Measurements from ENCODE around the gene PTK6.

Gene PTK6

DNA sequence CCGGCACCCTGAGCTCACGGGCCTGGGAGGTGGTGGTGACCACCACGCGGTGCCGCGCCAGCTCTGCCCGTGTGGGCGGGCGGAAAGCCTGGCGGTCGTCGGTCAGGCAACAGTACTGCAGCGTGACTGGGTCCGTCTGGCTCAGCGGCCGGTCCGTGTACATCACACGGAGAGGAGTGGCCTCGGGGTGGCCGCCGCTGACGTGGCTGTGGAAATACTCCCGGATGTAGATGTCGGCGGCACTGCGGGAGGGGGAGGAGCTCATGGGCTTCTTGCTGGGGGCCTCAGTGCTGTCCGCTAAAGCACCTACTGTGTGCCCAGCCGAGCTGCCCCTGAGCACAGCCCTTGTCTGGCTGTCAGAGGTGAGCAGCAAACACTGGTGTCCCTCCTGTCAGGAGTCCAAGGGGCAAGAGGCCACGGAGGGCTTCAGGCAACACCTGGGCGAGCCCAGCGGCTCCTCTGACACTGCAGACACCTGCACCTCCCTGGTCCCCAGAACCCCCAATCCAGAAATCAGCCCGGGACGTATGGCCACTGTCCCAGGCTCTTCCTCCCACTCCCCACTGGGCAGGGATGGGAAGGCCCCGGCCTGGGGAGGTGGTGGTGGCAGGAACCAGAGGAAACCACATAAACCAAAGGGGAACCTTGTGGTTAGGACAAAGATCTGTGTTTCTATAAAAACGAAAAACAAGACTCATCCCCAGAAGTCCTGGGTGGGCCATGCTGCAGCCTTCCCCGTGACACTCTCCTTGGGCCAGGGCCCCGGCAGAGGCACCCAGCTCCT, 30.4 kb upstream of the PTK6 start:
- DNase-seq (ENCODE audit: low spot score), result no peak
- Histone ChIP-seq H3K27ac (no peak overlapping the region), H3K4me3 (peak overlapping the region; percentile 30)
- TF ChIP-seq, protein P1, sequence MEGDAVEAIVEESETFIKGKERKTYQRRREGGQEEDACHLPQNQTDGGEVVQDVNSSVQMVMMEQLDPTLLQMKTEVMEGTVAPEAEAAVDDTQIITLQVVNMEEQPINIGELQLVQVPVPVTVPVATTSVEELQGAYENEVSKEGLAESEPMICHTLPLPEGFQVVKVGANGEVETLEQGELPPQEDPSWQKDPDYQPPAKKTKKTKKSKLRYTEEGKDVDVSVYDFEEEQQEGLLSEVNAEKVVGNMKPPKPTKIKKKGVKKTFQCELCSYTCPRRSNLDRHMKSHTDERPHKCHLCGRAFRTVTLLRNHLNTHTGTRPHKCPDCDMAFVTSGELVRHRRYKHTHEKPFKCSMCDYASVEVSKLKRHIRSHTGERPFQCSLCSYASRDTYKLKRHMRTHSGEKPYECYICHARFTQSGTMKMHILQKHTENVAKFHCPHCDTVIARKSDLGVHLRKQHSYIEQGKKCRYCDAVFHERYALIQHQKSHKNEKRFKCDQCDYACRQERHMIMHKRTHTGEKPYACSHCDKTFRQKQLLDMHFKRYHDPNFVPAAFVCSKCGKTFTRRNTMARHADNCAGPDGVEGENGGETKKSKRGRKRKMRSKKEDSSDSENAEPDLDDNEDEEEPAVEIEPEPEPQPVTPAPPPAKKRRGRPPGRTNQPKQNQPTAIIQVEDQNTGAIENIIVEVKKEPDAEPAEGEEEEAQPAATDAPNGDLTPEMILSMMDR (IDR thresholded peaks at IDR 0.05), result no peak

DNA sequence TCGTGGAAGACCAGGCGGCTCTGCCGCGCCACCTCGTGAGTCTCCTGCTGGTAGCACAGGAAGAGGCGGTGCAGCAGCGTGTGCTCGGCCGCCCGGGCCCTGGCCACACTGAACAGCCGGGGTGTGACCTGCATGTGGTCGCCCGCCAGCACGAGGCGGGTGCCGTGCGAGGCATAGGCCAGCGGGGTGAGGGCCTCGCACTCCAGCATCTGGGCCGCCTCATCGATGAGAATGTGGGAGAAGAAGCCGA, 29.9 kb upstream of the PTK6 start:
- TF ChIP-seq, protein P1 (IDR thresholded peaks at IDR 0.05), result no peak
- no peak for DNase-seq (ENCODE audit: low spot score)
- H3K27ac ChIP-seq, result no peak overlapping the region
- H3K4me3 ChIP-seq, result peak overlapping the region; percentile 9

DNA sequence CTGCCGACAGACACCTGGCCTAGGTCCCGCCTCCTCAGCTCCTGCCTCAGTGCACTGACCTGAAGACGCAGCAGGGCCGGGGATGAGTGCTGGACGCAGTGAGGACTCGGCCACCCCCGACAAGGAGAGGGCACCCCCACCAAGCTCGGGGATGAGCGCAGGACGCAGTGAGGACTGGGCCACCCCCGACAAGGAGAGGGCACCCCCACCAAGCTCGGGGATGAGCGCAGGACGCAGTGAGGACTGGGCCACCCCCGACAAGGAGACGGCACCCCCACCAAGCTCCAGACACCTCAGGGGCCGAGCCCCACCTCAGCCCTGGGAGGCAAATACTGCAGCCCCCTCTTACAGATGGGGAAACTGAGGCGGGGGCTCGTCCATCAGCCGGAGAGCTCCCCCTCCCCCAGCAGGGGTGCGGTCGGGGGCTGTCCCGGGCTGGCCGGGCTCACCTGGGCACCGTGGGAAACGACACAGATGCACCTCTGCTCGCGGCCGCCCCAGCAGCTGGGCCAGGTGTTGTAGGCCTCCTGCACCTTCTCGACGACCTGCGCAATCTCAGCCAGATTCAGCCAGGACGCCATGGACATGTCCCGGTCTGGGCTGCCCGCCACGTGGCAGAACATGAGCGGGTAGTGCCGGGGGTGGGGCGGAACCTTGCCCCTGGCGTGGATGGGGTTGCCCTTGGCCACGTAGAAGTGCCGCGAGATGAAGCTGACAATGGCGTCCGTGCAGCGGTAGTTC, 29.4 kb upstream of the PTK6 start:
- Histone ChIP-seq H3K4me3 (no peak overlapping the region), H3K27ac (no peak overlapping the region)
- DNase-seq (ENCODE audit: low spot score), result no peak
- TF ChIP-seq, protein P1 (IDR thresholded peaks at IDR 0.05), result no peak

DNA sequence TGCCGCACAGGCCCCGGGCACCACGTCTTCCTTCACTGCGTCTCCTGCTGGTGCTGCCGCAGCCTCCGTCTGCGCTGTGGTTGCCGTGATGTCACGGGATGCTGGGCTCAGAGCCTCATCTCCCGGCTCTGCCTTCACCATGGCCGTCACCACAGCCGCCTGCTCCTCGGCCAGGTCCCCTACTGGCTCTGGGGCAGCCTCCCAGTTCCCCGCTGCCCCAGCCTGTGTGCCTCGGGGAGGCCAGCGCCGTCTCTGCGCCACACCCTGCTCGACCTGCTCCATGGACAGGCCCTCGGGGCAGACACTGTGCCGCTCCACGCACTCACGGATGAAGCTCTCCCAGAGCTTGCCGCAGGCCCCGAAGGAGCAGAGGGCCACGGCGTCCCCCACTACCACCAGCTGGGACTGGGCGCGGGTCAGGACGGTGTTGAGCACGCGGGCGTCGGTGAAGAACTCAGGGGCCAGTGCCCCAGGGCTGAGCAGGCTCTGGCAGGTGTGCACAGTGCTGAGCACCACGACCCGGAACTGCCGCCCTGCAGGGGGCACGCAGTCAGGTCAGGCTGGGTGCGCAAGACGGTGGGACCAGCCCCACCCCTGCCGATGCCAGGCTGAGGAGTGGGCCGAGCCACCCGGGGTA, 28.6 kb upstream of the PTK6 start:
- H3K27ac ChIP-seq, result no peak overlapping the region
- TF ChIP-seq, protein P1 (IDR thresholded peaks at IDR 0.05), result no peak
- H3K4me3 ChIP-seq, result no peak overlapping the region
- no peak for DNase-seq (ENCODE audit: low spot score)

DNA sequence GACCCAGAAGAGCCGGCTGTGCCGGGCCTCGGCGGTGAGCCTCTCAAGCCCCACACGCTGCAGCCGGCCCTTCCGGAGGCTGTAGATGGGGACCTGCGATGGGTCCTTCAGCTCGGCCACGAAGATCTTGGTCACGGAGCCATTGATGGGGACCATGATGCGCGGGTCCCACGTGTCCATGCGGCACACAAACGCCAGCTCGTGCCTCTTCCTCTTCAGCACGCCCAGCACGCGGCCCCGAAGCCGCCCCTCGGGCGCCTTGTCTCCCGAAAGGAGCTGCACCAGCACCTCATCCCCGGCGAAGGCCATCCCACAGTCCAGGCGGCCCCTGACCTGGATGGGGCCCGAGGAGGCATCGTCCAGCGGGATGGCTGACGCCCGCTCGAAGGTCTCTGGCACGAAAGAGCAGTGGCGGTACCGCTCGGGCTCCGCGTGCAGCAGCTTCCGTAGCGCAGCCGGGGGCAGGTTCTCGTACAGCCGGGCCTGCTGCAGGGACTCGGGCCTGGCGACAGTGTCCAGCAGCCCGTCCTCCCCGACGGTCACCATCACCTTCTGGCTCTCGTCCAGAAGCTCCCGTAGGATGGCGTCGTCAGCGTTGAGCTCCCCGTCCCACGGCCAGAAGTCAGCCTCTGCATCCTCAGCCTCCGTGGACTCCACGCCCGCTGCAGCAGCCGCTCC, 28.0 kb upstream of the PTK6 start:
- no peak for DNase-seq (ENCODE audit: low spot score)
- H3K4me3 ChIP-seq, result no peak overlapping the region
- H3K27ac ChIP-seq, result no peak overlapping the region
- TF ChIP-seq, protein P1 (IDR thresholded peaks at IDR 0.05), result no peak

DNA sequence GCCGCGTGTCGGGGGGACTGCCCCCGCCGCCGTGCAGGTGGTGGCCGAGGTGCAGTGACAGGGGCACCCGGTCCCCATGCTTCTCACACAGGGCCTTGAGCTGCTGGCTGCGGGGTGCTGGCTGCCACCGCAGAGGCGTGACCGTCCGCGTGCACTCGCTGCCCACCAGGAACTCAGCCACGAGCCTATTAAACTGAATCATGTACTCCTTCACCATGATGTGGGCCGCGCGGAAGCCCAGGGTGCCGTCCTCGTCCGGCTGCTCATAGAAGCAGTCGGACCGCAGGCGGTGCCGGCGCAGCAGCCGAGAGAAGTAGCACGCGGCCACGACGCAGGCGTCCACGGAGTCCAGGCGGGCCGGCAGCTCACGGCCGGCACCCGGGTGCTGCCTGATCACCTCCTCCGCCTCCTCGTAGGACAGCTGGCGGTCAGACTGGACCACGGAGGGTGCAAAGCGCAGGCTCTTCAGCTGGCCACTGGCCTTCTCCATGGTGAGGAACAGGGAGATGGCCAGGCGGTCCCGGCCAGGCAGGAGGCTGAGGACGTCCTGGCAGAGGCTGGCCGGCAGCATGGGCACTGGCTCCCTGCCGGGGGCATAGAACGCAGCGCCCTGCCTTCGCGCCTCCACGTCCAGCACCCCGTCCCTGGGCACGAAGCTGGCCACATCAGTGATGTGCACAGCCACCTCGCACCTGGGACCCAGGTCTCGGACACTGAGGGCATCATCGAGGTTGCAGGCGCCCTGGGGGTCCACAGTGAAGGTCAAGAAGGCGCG, 27.0 kb upstream of the PTK6 start:
- no peak overlapping the region for H3K27ac ChIP-seq
- TF ChIP-seq, protein P1 (IDR thresholded peaks at IDR 0.05), result no peak

More for the DNA sequence above, 27.0 kb upstream of the PTK6 start:
- no peak for DNase-seq (ENCODE audit: low spot score)
- H3K4me3 ChIP-seq, result no peak overlapping the region
